Posterior cingulate gyrus (tissue), 11 donors: ENCODE results near the gene OAT.
A peak's percentile ranks its signal among the peaks of the same experiment; 100 is the strongest.
"Not testable (repeated sequence)": the region's sequence is repeated elsewhere in the genome, so short reads cannot be mapped to it uniquely, and the experiment has no call there.

Source experiments
- DNase-seq, 10 donors: peaks; one replicate each; pipeline versions ENCODE4 v3.0.0 to v3.0.0-alpha.2; 2020 to 2021; ENCODE audit warnings: mixed read lengths in 3 of 10
- intact Hi-C: fragments of 100-400 bp; cut with DNase I; formaldehyde crosslinking; loops from one replicate; pipeline ENCODE4 v1.15.1; 2023

OAT gene

GRCh38 chr10:124449170-124450011 is 30.7 kb upstream of the OAT start:
- DNase-seq, result no peak
- intact Hi-C loops, result no loop called here

GRCh38 chr10:124448696-124449169 is 30.0 kb upstream of the OAT start:
- intact Hi-C loops, result no loop called here
- DNase-seq, result no peak

GRCh38 chr10:124447751-124448466 is 29.2 kb upstream of the OAT start:
- intact Hi-C loops, result no loop called here
- no peak for DNase-seq

- intact Hi-C loops, result no loop called here
- peak in 1 of 10 donors; percentile 28 for DNase-seq
Measured at GRCh38 chr10:124446830-124447750, 28.4 kb upstream of the OAT start.

- intact Hi-C loops, result not testable (repeated sequence)
- DNase-seq, result peak in 1 of 10 donors; percentile 2
Measured at GRCh38 chr10:124441694-124442093, 23.0 kb upstream of the OAT start.

- intact Hi-C loops, result no loop called here
Measured at GRCh38 chr10:124436191-124436638, 17.5 kb upstream of the OAT start.

GRCh38 chr10:124435683-124436082 is 17.0 kb upstream of the OAT start:
- intact Hi-C loops, DNase-seq: not testable (repeated sequence)

More at GRCh38 chr10:124436191-124436638, 17.5 kb upstream of the OAT start:
- DNase-seq, result no peak

GRCh38 chr10:124433461-124433860 is 14.7 kb upstream of the OAT start:
- no peak for DNase-seq
- intact Hi-C loops, result no loop called here

- no peak for DNase-seq
- intact Hi-C loops, result no loop called here
Measured at GRCh38 chr10:124430077-124430476, 11.4 kb upstream of the OAT start.

- no peak for DNase-seq
- intact Hi-C loops, result no loop called here
Measured at GRCh38 chr10:124429576-124429975, 10.9 kb upstream of the OAT start.

GRCh38 chr10:124428207-124428777 is 9.6 kb upstream of the OAT start:
- intact Hi-C loops, result no loop called here
- DNase-seq, result no peak

GRCh38 chr10:124425227-124425962 is 6.7 kb upstream of the OAT start:
- intact Hi-C loops, result no loop called here
- DNase-seq, result no peak

GRCh38 chr10:124423813-124424212 is 5.1 kb upstream of the OAT start:
- DNase-seq, result no peak

GRCh38 chr10:124422742-124423141 is 4.0 kb upstream of the OAT start:
- intact Hi-C loops, result no loop called here
- DNase-seq, result no peak

More at GRCh38 chr10:124423813-124424212, 5.1 kb upstream of the OAT start:
- intact Hi-C loops, result no loop called here

- intact Hi-C loops, result no loop called here
Measured at GRCh38 chr10:124420254-124420653, 1.5 kb upstream of the OAT start.

GRCh38 chr10:124419635-124420034 is 912 bp upstream of the OAT start:
- no peak for DNase-seq
- intact Hi-C loops, result loop anchor here (5.0 kb wide), 1 partner anchor 43 kb away; the partner anchor contains the start of gene LHPP

More at GRCh38 chr10:124420254-124420653, 1.5 kb upstream of the OAT start:
- DNase-seq, result no peak

GRCh38 chr10:124417895-124418725 is 613 bp downstream of the OAT start:
- intact Hi-C loops, result loop anchor here (5.0 kb wide), 1 partner anchor 44 kb away; the partner anchor contains the start of gene LHPP
- DNase-seq, result peak; percentile 57 to 95 (median 70)

- DNase-seq, result no peak
- intact Hi-C loops, result loop anchor here (5.0 kb wide), 1 partner anchor 46 kb away; the partner anchor contains the start of gene LHPP
Measured at GRCh38 chr10:124416733-124417132, 2.0 kb downstream of the OAT start.
